NCI-H748 (cell line): ENCODE measurements around the gene CASZ1.

ENCODE experiments used
- DNase-seq: peaks from one replicate; lab custom pipeline; 2025; ENCODE audit not compliant: unreplicated experiment; lab: John Stamatoyannopoulos, UW

Gene CASZ1

GRCh38 chr1:10754568-10755329 lies 41.7 kb downstream of the CASZ1 start:
- DNase-seq: no peak

- DNase-seq: no peak
These were observed 43.1 kb downstream of the CASZ1 start for GRCh38 chr1:10753299-10753698.

GRCh38 chr1:10751561-10752085 lies 44.8 kb downstream of the CASZ1 start:
- DNase-seq: no peak

GRCh38 chr1:10751160-10751559 lies 45.3 kb downstream of the CASZ1 start:
- no peak for DNase-seq

GRCh38 chr1:10745886-10746455 lies 50.5 kb downstream of the CASZ1 start:
- no peak for DNase-seq

DNA sequence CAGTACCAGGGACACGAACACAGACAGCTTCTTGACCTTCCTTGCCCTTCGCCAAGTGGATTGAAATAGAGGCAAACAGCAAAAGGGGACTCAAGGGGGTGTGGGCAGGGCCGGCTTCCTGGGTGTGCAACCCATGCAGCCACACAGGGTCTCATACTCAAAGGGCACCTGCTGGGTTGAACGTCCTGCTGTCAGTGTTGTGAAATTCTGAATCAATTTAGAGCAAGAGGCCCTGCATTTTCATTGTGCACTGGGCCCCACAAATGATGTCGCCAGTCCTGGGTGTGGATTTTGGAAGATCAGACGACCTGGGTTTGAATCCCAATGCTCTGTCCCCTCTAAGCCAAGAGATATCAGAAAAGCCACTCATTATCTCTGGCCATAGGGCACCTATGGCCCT lies 51.1 kb downstream of the CASZ1 start:
- no peak for DNase-seq

- DNase-seq: no peak
These were observed 51.7 kb downstream of the CASZ1 start for GRCh38 chr1:10744654-10745238.

DNA sequence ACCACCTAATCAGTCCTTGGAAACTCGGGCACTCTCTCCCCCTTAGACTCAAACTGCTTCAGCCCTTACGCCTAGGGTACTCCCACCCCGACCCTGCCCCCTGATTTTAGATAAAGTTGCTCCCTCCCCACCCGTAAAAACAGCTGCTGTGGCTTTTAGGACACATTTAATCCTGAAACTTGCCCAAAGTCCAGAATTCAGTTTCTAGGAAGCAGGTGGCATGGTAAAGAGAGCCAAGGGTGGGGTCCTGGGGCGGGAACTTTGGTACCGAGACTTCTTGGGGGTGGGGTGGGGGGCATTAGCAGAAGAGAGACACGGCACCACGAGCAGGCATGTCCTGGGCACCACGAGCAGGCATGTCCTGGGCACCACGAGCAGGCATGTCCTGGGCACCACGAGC lies 52.4 kb downstream of the CASZ1 start:
- no peak for DNase-seq

- no peak for DNase-seq
These were observed 54.8 kb downstream of the CASZ1 start for GRCh38 chr1:10741696-10742095.

DNA sequence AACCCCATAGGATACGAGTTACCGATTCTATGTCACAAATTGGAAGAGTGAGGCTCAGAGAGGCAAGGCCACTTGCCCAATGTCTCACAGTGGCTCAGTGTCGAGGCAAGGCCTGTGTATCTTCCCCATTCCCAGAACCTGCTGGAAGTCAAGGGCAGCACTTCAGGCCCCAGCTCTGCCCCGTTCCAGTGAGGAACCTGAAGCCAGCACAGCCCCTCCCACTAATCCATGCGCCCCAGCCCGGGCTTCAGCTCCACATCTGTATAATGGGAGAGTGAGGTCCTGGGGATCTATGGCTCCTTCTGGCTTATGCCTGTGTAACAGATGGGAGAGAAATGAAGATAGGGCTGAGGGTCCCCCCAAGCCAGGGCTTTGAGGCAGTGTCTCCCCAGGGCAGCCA lies 56.3 kb downstream of the CASZ1 start:
- DNase-seq: no peak

GRCh38 chr1:10739589-10739988 lies 56.9 kb downstream of the CASZ1 start:
- DNase-seq: no peak

- no peak for DNase-seq
These were observed 58.1 kb downstream of the CASZ1 start for GRCh38 chr1:10738061-10739058.

- no peak for DNase-seq
These were observed 58.8 kb downstream of the CASZ1 start for GRCh38 chr1:10737651-10738050.

- no peak for DNase-seq
These were observed 59.5 kb downstream of the CASZ1 start for GRCh38 chr1:10736634-10737586.

- DNase-seq: no peak
These were observed 60.7 kb downstream of the CASZ1 start for GRCh38 chr1:10735563-10736305.

DNA sequence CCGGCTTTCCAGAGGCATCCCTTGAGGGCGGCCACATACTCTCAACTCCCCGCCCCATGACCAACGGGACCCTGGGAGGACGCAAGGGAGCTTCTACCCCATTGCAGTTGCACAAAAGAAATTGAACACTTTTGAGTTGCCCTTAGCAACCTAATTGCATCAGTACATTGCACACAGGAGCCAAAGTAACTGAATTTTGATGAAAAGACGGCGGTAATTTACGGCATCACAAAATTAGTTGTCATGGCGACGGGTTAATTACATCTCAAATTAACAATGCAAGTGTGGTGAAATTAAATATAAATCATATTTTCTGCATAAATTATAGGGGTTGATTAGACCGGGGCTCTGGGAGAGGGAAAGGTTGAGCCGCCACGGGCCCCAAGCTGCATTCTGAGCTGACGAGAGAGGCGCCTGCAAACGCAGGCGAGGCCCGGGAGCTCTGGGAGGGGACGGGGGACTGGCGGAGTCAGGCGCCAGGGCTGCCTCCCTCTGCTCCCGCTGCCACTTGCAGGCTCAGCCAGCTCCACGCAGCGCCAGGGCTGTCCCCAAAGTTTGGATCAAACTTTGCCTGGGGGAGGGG lies 61.4 kb downstream of the CASZ1 start:
- DNase-seq: peak; percentile 78

- DNase-seq: no peak
These were observed 62.1 kb downstream of the CASZ1 start for GRCh38 chr1:10734375-10734774.

GRCh38 chr1:10733474-10734366 lies 62.7 kb downstream of the CASZ1 start:
- peak; percentile 13 for DNase-seq
